SK-N-SH treated with all-trans-retinoic acid at 6 μM for 48 hours (cell line): ENCODE results near the gene SORCS3.

Experiments used
- ATAC-seq: fragments of 200-7000 bp; cut with Tn5 transposase; 3 replicates; pipeline ENCODE4 v1.9.1; 2020; ENCODE audit warnings: mild to moderate bottlenecking, moderate library complexity
- ARNTL ChIP-seq: fragments of 450-650 bp; formaldehyde crosslinking; IDR thresholded peaks from 2 replicates; pipeline ENCODE4 v1.5.0; 2020; ENCODE audit warnings: low read depth, mild to moderate bottlenecking, moderate library complexity, borderline replicate concordance
- BACH2 ChIP-seq: fragments of 250-450 bp; sonication (Bioruptor Pico); IDR thresholded peaks from 2 replicates; pipeline ENCODE4 v1.9.0; 2021; ENCODE audit warnings: mild to moderate bottlenecking, borderline replicate concordance
- CSDC2 ChIP-seq: fragments of 250-450 bp; sonication (Bioruptor Pico); IDR thresholded peaks from 2 replicates; pipeline ENCODE4 v1.5.0; 2020; ENCODE audit warnings: mild to moderate bottlenecking, moderate library complexity
- ESRRG ChIP-seq: fragments of 250-450 bp; sonication (Bioruptor Pico); IDR thresholded peaks from 2 replicates; pipeline ENCODE4 v1.6.1; 2021; ENCODE audit warnings: mild to moderate bottlenecking
- GLIS3 ChIP-seq: fragments of 250-450 bp; sonication (Bioruptor Pico); IDR thresholded peaks from 2 replicates; pipeline ENCODE4 v1.5.0; 2020; ENCODE audit warnings: mild to moderate bottlenecking, moderate library complexity
- ISL1 ChIP-seq: fragments of 250-450 bp; sonication (Bioruptor Pico); IDR thresholded peaks from 2 replicates; pipeline ENCODE4 v2.1.2; 2022; ENCODE audit warnings: mild to moderate bottlenecking, moderate library complexity
- OSR1 ChIP-seq: fragments of 250-450 bp; sonication (Bioruptor Pico); IDR thresholded peaks from 2 replicates; pipeline ENCODE4 v1.8.0; 2022; ENCODE audit warnings: moderate library complexity, mild to moderate bottlenecking, inconsistent platforms
- RARB ChIP-seq: fragments of 250-450 bp; sonication (Bioruptor Pico); IDR thresholded peaks from 2 replicates; pipeline ENCODE4 v1.8.0; 2021; ENCODE audit warnings: mild to moderate bottlenecking, moderate library complexity
- SNAI2 ChIP-seq: fragments of 250-450 bp; sonication (Bioruptor Pico); IDR thresholded peaks from 2 replicates; pipeline ENCODE4 v1.5.0; 2020; ENCODE audit warnings: mild to moderate bottlenecking, moderate library complexity
- TCF4 ChIP-seq: fragments of 250-450 bp; sonication (Bioruptor Pico); IDR thresholded peaks from 2 replicates; pipeline ENCODE4 v1.8.0; 2021; ENCODE audit warnings: mild to moderate bottlenecking, moderate library complexity, borderline replicate concordance
- TOX ChIP-seq: fragments of 250-450 bp; sonication (Bioruptor Pico); IDR thresholded peaks from 2 replicates; pipeline ENCODE4 v1.8.0; 2021; ENCODE audit warnings: mild to moderate bottlenecking, moderate library complexity, borderline replicate concordance
- ZC3H10 ChIP-seq: fragments of 250-450 bp; sonication (Bioruptor Pico); IDR thresholded peaks from 2 replicates; pipeline ENCODE4 v1.5.1; 2021; ENCODE audit warnings: mild to moderate bottlenecking, moderate library complexity
- ZFP3 ChIP-seq: fragments of 250-450 bp; sonication (Bioruptor Pico); IDR thresholded peaks from 2 replicates; pipeline ENCODE4 v1.5.0; 2020; ENCODE audit warnings: mild to moderate bottlenecking, moderate library complexity
- ZFP30 ChIP-seq: fragments of 450-650 bp; formaldehyde crosslinking; IDR thresholded peaks from 2 replicates; pipeline ENCODE4 v1.5.0; 2022; ENCODE audit warnings: mild to moderate bottlenecking, moderate library complexity
- ZNF565 ChIP-seq: fragments of 450-650 bp; formaldehyde crosslinking; conservative IDR thresholded peaks from 2 replicates; pipeline ENCODE4 v1.5.0; 2020; ENCODE audit warnings: low read depth, mild to moderate bottlenecking, moderate library complexity
- ZNF70 ChIP-seq: fragments of 450-650 bp; formaldehyde crosslinking; IDR thresholded peaks from 2 replicates; pipeline ENCODE4 v1.5.0; 2020; ENCODE audit warnings: mild to moderate bottlenecking, moderate library complexity
- ZNF8 ChIP-seq: fragments of 450-650 bp; formaldehyde crosslinking; IDR thresholded peaks from 2 replicates; pipeline ENCODE4 v1.5.0; 2020; ENCODE audit warnings: mild to moderate bottlenecking, moderate library complexity
- TF ChIP-seq, protein P1 (sequence below): fragments of 250-450 bp; sonication (Bioruptor Pico); IDR thresholded peaks from 2 replicates; pipeline ENCODE4 v1.5.1; 2021; ENCODE audit warnings: mild to moderate bottlenecking, moderate library complexity
- TF ChIP-seq, protein P2 (sequence below): fragments of 250-450 bp; sonication (Bioruptor Pico); IDR thresholded peaks from 2 replicates; pipeline ENCODE4 v1.5.1; 2020; ENCODE audit warnings: low read depth, mild to moderate bottlenecking, moderate library complexity
- TF ChIP-seq, protein P3 (sequence below): fragments of 250-450 bp; sonication (Bioruptor Pico); IDR thresholded peaks from 2 replicates; pipeline ENCODE4 v1.8.0; 2020; ENCODE audit warnings: mild to moderate bottlenecking, moderate library complexity, borderline replicate concordance
- TF ChIP-seq, protein P4 (sequence below): fragments of 250-450 bp; sonication (Bioruptor Pico); IDR thresholded peaks from 2 replicates; pipeline ENCODE4 v1.8.0; 2021; ENCODE audit warnings: low read depth, mild to moderate bottlenecking, moderate library complexity, borderline replicate concordance
- TF ChIP-seq, protein P5 (sequence below): fragments of 250-450 bp; sonication (Bioruptor Pico); IDR thresholded peaks from 2 replicates; pipeline ENCODE4 v1.5.0; 2020; ENCODE audit warnings: mild to moderate bottlenecking, moderate library complexity

Gene SORCS3

DNA sequence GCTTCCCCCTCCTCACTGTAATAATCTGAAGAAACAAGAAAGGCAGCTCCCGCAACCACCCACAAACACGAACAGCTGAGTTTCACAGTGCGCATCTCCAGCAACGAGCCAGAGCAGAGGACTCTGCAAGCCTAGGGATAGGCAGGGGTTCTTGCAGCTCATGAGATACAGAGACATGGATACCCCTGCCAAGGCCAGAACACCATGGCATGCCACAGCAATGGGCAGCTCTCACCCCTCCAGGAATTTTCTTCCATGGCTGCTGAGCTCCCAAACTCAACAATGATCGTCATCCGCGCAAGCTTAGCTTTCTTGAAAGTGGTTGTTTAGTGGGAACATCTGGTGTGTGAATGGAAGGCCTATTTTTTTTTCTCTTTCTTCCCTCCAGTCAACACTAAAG is 637.3 kb downstream of the SORCS3 start:
- TF ChIP-seq ARNTL (CRISPR knock-in tag), result no peak
- no peak for TF ChIP-seq CSDC2
- no peak for TF ChIP-seq TCF4 (CRISPR knock-in tag)
- no peak for TF ChIP-seq ISL1 (CRISPR knock-in tag)
- TF ChIP-seq, protein P1, sequence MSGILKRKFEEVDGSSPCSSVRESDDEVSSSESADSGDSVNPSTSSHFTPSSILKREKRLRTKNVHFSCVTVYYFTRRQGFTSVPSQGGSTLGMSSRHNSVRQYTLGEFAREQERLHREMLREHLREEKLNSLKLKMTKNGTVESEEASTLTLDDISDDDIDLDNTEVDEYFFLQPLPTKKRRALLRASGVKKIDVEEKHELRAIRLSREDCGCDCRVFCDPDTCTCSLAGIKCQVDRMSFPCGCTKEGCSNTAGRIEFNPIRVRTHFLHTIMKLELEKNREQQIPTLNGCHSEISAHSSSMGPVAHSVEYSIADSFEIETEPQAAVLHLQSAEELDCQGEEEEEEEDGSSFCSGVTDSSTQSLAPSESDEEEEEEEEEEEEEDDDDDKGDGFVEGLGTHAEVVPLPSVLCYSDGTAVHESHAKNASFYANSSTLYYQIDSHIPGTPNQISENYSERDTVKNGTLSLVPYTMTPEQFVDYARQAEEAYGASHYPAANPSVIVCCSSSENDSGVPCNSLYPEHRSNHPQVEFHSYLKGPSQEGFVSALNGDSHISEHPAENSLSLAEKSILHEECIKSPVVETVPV (CRISPR knock-in tag), result no peak
- no peak for TF ChIP-seq BACH2 (CRISPR knock-in tag)
- no peak for TF ChIP-seq ZNF8 (CRISPR knock-in tag)
- no peak for TF ChIP-seq ZFP30
- no peak for TF ChIP-seq ESRRG (CRISPR knock-in tag)
- TF ChIP-seq, protein P2, sequence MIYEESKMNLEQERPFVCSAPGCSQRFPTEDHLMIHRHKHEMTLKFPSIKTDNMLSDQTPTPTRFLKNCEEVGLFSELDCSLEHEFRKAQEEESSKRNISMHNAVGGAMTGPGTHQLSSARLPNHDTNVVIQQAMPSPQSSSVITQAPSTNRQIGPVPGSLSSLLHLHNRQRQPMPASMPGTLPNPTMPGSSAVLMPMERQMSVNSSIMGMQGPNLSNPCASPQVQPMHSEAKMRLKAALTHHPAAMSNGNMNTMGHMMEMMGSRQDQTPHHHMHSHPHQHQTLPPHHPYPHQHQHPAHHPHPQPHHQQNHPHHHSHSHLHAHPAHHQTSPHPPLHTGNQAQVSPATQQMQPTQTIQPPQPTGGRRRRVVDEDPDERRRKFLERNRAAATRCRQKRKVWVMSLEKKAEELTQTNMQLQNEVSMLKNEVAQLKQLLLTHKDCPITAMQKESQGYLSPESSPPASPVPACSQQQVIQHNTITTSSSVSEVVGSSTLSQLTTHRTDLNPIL (CRISPR knock-in tag), result no peak
- no peak for TF ChIP-seq ZC3H10 (CRISPR knock-in tag)
- ATAC-seq, result no peak

DNA sequence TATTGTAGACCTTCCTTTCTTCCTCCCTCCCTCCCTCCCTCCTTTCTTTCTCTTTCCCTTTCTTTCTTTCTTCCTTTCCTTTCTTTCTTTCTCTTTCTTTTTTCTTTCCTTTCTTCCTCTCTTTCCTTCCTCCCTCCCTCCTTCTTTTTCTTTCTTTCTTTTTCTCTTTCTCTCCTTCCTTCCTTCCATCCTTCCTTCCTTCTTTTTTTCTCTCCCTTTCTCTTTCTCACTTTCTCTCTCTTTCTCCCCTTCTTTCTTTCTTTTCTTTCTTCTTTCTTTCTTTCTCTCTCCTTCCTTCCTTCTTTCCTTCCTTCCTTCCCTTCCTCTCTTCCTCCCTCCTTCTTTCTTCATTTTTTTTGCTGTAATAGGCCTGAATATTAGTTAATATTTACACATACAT is 638.0 kb downstream of the SORCS3 start:
- no peak for ATAC-seq
- no peak for TF ChIP-seq BACH2 (CRISPR knock-in tag)
- TF ChIP-seq RARB (CRISPR knock-in tag), result no peak
- TF ChIP-seq ZNF8 (CRISPR knock-in tag), result no peak
- TF ChIP-seq GLIS3 (CRISPR knock-in tag), result no peak
- TF ChIP-seq, protein P3, sequence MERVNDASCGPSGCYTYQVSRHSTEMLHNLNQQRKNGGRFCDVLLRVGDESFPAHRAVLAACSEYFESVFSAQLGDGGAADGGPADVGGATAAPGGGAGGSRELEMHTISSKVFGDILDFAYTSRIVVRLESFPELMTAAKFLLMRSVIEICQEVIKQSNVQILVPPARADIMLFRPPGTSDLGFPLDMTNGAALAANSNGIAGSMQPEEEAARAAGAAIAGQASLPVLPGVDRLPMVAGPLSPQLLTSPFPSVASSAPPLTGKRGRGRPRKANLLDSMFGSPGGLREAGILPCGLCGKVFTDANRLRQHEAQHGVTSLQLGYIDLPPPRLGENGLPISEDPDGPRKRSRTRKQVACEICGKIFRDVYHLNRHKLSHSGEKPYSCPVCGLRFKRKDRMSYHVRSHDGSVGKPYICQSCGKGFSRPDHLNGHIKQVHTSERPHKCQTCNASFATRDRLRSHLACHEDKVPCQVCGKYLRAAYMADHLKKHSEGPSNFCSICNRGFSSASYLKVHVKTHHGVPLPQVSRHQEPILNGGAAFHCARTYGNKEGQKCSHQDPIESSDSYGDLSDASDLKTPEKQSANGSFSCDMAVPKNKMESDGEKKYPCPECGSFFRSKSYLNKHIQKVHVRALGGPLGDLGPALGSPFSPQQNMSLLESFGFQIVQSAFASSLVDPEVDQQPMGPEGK, result no peak
- TF ChIP-seq ZNF70 (CRISPR knock-in tag), result no peak
- TF ChIP-seq OSR1, result no peak
- TF ChIP-seq, protein P1 (CRISPR knock-in tag), result no peak
- no peak for TF ChIP-seq ISL1 (CRISPR knock-in tag)
- TF ChIP-seq ZFP3 (CRISPR knock-in tag), result no peak
- no peak for TF ChIP-seq ZC3H10 (CRISPR knock-in tag)
- TF ChIP-seq, protein P4, sequence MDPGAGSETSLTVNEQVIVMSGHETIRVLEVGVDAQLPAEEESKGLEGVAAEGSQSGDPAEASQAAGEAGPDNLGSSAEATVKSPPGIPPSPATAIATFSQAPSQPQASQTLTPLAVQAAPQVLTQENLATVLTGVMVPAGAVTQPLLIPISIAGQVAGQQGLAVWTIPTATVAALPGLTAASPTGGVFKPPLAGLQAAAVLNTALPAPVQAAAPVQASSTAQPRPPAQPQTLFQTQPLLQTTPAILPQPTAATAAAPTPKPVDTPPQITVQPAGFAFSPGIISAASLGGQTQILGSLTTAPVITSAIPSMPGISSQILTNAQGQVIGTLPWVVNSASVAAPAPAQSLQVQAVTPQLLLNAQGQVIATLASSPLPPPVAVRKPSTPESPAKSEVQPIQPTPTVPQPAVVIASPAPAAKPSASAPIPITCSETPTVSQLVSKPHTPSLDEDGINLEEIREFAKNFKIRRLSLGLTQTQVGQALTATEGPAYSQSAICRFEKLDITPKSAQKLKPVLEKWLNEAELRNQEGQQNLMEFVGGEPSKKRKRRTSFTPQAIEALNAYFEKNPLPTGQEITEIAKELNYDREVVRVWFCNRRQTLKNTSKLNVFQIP (CRISPR knock-in tag), result no peak
- no peak for TF ChIP-seq TOX (CRISPR knock-in tag)
- TF ChIP-seq, protein P5, sequence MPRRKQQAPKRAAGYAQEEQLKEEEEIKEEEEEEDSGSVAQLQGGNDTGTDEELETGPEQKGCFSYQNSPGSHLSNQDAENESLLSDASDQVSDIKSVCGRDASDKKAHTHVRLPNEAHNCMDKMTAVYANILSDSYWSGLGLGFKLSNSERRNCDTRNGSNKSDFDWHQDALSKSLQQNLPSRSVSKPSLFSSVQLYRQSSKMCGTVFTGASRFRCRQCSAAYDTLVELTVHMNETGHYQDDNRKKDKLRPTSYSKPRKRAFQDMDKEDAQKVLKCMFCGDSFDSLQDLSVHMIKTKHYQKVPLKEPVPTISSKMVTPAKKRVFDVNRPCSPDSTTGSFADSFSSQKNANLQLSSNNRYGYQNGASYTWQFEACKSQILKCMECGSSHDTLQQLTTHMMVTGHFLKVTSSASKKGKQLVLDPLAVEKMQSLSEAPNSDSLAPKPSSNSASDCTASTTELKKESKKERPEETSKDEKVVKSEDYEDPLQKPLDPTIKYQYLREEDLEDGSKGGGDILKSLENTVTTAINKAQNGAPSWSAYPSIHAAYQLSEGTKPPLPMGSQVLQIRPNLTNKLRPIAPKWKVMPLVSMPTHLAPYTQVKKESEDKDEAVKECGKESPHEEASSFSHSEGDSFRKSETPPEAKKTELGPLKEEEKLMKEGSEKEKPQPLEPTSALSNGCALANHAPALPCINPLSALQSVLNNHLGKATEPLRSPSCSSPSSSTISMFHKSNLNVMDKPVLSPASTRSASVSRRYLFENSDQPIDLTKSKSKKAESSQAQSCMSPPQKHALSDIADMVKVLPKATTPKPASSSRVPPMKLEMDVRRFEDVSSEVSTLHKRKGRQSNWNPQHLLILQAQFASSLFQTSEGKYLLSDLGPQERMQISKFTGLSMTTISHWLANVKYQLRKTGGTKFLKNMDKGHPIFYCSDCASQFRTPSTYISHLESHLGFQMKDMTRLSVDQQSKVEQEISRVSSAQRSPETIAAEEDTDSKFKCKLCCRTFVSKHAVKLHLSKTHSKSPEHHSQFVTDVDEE, result no peak
- TF ChIP-seq CSDC2, result no peak
- TF ChIP-seq ZNF565 (CRISPR knock-in tag), result no peak
- TF ChIP-seq, protein P2 (CRISPR knock-in tag), result no peak
- TF ChIP-seq TCF4 (CRISPR knock-in tag), result no peak
- no peak for TF ChIP-seq SNAI2 (CRISPR knock-in tag)
- TF ChIP-seq, all 23 proteins: peak for 0
